Amniotic epithelial cell (primary cell): ENCODE results near the gene FILIP1L.
"Not testable (repeated sequence)": the region's sequence is repeated elsewhere in the genome, so short reads cannot be mapped to it uniquely, and the experiment has no call there.

Experiments used
- DNase-seq: peaks from one replicate; pipeline ENCODE4 v3.0.0-alpha.2; 2010; ENCODE audit warnings: low read depth

The FILIP1L gene

GRCh38 chr3:99842826-99843589, 271.3 kb downstream of the FILIP1L start:
- DNase-seq = peak; percentile 59

- not testable (repeated sequence) for DNase-seq
Measured at GRCh38 chr3:99841949-99842348, 272.4 kb downstream of the FILIP1L start.

- no peak for DNase-seq
Measured at GRCh38 chr3:99839613-99840012, 274.7 kb downstream of the FILIP1L start.

- DNase-seq = no peak
Measured at GRCh38 chr3:99838755-99839154, 275.5 kb downstream of the FILIP1L start.

- DNase-seq = no peak
Measured at GRCh38 chr3:99837715-99838114, 276.6 kb downstream of the FILIP1L start.

GRCh38 chr3:99836681-99837080, 277.6 kb downstream of the FILIP1L start:
- DNase-seq = no peak

GRCh38 chr3:99834211-99834957, 279.9 kb downstream of the FILIP1L start:
- DNase-seq = no peak

GRCh38 chr3:99833617-99834205, 280.6 kb downstream of the FILIP1L start:
- peak; percentile 27 for DNase-seq

GRCh38 chr3:99829844-99830243, 284.5 kb downstream of the FILIP1L start:
- DNase-seq = no peak

GRCh38 chr3:99825004-99825640, 289.2 kb downstream of the FILIP1L start:
- peak; percentile 56 for DNase-seq

GRCh38 chr3:99823723-99824711, 290.3 kb downstream of the FILIP1L start:
- DNase-seq = no peak

- no peak for DNase-seq
Measured at GRCh38 chr3:99818818-99819217, 295.5 kb downstream of the FILIP1L start.

- DNase-seq = peak; percentile 88
Measured at GRCh38 chr3:99817437-99818240, 296.7 kb downstream of the FILIP1L start, which contains the start of gene CMSS1. CMSS1 (plus strand) TSS chr3:99817862.

GRCh38 chr3:99817047-99817436, 297.3 kb downstream of the FILIP1L start:
- DNase-seq = no peak

GRCh38 chr3:99810403-99810802, 303.9 kb downstream of the FILIP1L start:
- no peak for DNase-seq

- no peak for DNase-seq
Measured at GRCh38 chr3:99809565-99809964, 304.7 kb downstream of the FILIP1L start.

- peak; percentile 80 for DNase-seq
Measured at GRCh38 chr3:99808163-99808794, 306.0 kb downstream of the FILIP1L start.

GRCh38 chr3:99805160-99805559, 309.1 kb downstream of the FILIP1L start:
- no peak for DNase-seq

GRCh38 chr3:99803297-99803696, 311.0 kb downstream of the FILIP1L start:
- no peak for DNase-seq

- no peak for DNase-seq
Measured at GRCh38 chr3:99799422-99799821, 314.9 kb downstream of the FILIP1L start.
